VCaP (cell line): ENCODE results near the gene EIF6.
A peak's percentile ranks its signal among the peaks of the same experiment; 100 is the strongest.

Source experiments
- H3K27ac ChIP-seq: fragments of 450-650 bp; 2 replicates; pipeline ENCODE4 v1.5.1; 2017
- CTCF ChIP-seq: fragments of 450-650 bp; conservative IDR thresholded peaks from 2 replicates; pipeline ENCODE4 v1.5.1; 2017; ENCODE audit warnings: mild to moderate bottlenecking, moderate library complexity

Gene EIF6

GRCh38 chr20:35327074-35327976, 42.8 kb upstream of the EIF6 start:
- no peak for TF ChIP-seq CTCF
- H3K27ac ChIP-seq, result no peak overlapping the region

- TF ChIP-seq CTCF, result no peak
- H3K27ac ChIP-seq, result no peak overlapping the region
Observed at GRCh38 chr20:35326740-35327073, 42.1 kb upstream of the EIF6 start.

- no peak overlapping the region for H3K27ac ChIP-seq
Observed at GRCh38 chr20:35326021-35326739, 41.6 kb upstream of the EIF6 start.

GRCh38 chr20:35325401-35325800, 40.8 kb upstream of the EIF6 start:
- no peak for TF ChIP-seq CTCF
- no peak overlapping the region for H3K27ac ChIP-seq

More at GRCh38 chr20:35326021-35326739, 41.6 kb upstream of the EIF6 start:
- no peak for TF ChIP-seq CTCF

GRCh38 chr20:35320396-35321126, 36.0 kb upstream of the EIF6 start:
- H3K27ac ChIP-seq, result no peak overlapping the region
- TF ChIP-seq CTCF, result no peak

- TF ChIP-seq CTCF, result no peak
- H3K27ac ChIP-seq, result peak overlapping the region; percentile 50; the same call in 1 of the 2 replicates
Observed at GRCh38 chr20:35319871-35320197, 35.3 kb upstream of the EIF6 start.
